Femur (tissue), 1 donor: ENCODE results near the gene LSM5.

Source experiments
- DNase-seq: peaks from one replicate; pipeline ENCODE4 v3.0.0-alpha.2; 2017

Gene LSM5

GRCh38 chr7:32458025-32458424, 32.2 kb downstream of the LSM5 start:
- no peak for DNase-seq

- DNase-seq, result no peak
Observed at GRCh38 chr7:32453341-32454011, 36.7 kb downstream of the LSM5 start.

- no peak for DNase-seq
Observed at GRCh38 chr7:32447218-32447617, 43.0 kb downstream of the LSM5 start.

- DNase-seq, result no peak
Observed at GRCh38 chr7:32436146-32436928, 53.8 kb downstream of the LSM5 start.
